Calu3 (cell line): ENCODE results near the gene NMNAT3. TPM values are rescaled to one million over a fixed set of nuclear protein-coding genes. Genes with fewer than 3 reads are reported as not detected.

ENCODE experiments used
- BruUV-seq: library from RNA; stranded (reverse); fragments of 400-500 nt; replicated peaks from 2 replicates; lab custom pipeline; 2021; lab: Mats Ljungman, UMichigan
- CTCF ChIA-PET: fragments of 300-600 bp; sonication (Branson Sonifier 250); formaldehyde crosslinking; loops from one replicate; lab custom pipeline; 2022; ENCODE audit warnings: antibody characterized with exemption; lab: Charles Lee
- DNase-seq: peaks from one replicate; pipeline ENCODE4 v3.0.0; 2022
- H3K27ac Mint-ChIP-seq: one replicate; pipeline ENCODE4 v1.8.0; 2022; ENCODE audit warnings: mixed read lengths; ENCODE audit not compliant: unreplicated experiment
- H3K27me3 Mint-ChIP-seq: one replicate; pipeline ENCODE4 v1.8.0; 2022; ENCODE audit warnings: mixed read lengths; ENCODE audit not compliant: unreplicated experiment
- H3K36me3 Mint-ChIP-seq: one replicate; pipeline ENCODE4 v1.8.0; 2022; ENCODE audit warnings: mild to moderate bottlenecking, moderate library complexity, mixed read lengths; ENCODE audit not compliant: insufficient read depth, unreplicated experiment
- H3K4me1 Mint-ChIP-seq: one replicate; pipeline ENCODE4 v1.8.0; 2022; ENCODE audit warnings: mild to moderate bottlenecking, low read depth, mixed read lengths; ENCODE audit not compliant: unreplicated experiment
- H3K4me3 Mint-ChIP-seq: one replicate; pipeline ENCODE4 v1.8.0; 2022; ENCODE audit warnings: mild to moderate bottlenecking, low read depth, moderate library complexity, mixed read lengths; ENCODE audit not compliant: unreplicated experiment
- H3K9me3 Mint-ChIP-seq: one replicate; pipeline ENCODE4 v1.8.0; 2022; ENCODE audit warnings: low read depth, mixed read lengths; ENCODE audit not compliant: unreplicated experiment
- intact Hi-C: fragments of 100-400 bp; cut with micrococcal nuclease; formaldehyde crosslinking; loops from one replicate; pipeline ENCODE4 v1.10.0; 2022; ENCODE audit not compliant: unreplicated experiment
- total RNA-seq: library from RNA; stranded (reverse); gene quantifications from 2 replicates; pipeline ENCODE4 v1.2.3, GENCODE V29; 2022
- TF ChIP-seq, protein P1 (sequence below): fragments of 200-600 bp; IDR thresholded peaks from one replicate; pipeline ENCODE4 v1.8.0; 2022; ENCODE audit warnings: antibody characterized with exemption; ENCODE audit not compliant: unreplicated experiment

The NMNAT3 gene
- total RNA-seq, 1 experiment from 2014 or later: 7.2 TPM

DNA sequence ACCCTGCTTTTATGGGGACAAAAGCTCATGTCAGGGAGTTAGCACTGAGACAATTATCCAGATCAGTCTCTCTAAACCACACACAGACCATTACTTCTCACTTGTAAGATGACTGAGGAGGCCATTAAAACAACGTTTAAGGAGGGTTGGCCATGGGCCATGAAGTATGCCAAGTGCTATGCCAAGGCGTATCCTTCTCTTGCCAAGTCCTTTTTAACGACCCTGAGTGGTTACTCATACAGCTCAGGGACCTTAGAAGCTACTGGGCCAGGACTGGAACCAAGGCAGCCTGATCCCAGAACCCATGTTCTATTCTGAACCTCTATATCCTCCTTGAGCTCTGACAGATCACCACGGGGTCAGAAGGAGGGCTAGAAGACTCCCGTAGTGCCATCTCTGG is 50.0 kb downstream of the NMNAT3 start:
- DNase-seq: no peak
- no TSS peak for BruUV-seq
- no peaks in the 10 kb centered on the region for H3K27me3 Mint-ChIP-seq
- no peaks in the 10 kb centered on the region for H3K36me3 Mint-ChIP-seq
- no peaks in the 10 kb centered on the region for H3K4me1 Mint-ChIP-seq
- CTCF ChIA-PET: no interaction called here
- no peak overlapping the region for H3K4me3 Mint-ChIP-seq
- no peaks in the 10 kb centered on the region for H3K9me3 Mint-ChIP-seq
- no peak overlapping the region for H3K27ac Mint-ChIP-seq
- intact Hi-C loops: no loop called here
- TF ChIP-seq, protein P1, sequence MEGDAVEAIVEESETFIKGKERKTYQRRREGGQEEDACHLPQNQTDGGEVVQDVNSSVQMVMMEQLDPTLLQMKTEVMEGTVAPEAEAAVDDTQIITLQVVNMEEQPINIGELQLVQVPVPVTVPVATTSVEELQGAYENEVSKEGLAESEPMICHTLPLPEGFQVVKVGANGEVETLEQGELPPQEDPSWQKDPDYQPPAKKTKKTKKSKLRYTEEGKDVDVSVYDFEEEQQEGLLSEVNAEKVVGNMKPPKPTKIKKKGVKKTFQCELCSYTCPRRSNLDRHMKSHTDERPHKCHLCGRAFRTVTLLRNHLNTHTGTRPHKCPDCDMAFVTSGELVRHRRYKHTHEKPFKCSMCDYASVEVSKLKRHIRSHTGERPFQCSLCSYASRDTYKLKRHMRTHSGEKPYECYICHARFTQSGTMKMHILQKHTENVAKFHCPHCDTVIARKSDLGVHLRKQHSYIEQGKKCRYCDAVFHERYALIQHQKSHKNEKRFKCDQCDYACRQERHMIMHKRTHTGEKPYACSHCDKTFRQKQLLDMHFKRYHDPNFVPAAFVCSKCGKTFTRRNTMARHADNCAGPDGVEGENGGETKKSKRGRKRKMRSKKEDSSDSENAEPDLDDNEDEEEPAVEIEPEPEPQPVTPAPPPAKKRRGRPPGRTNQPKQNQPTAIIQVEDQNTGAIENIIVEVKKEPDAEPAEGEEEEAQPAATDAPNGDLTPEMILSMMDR: no peak

- H3K4me1 Mint-ChIP-seq: no peaks in the 10 kb centered on the region
- no peak overlapping the region for H3K4me3 Mint-ChIP-seq
- no peak overlapping the region for H3K27ac Mint-ChIP-seq
- no peaks in the 10 kb centered on the region for H3K36me3 Mint-ChIP-seq
- no peak for DNase-seq
- TF ChIP-seq, protein P1: no peak
- no peaks in the 10 kb centered on the region for H3K9me3 Mint-ChIP-seq
- BruUV-seq: no TSS peak
- no peaks in the 10 kb centered on the region for H3K27me3 Mint-ChIP-seq
- CTCF ChIA-PET: no interaction called here
- intact Hi-C loops: no loop called here
Observed at GRCh38 chr3:139620438-139620837, 57.3 kb downstream of the NMNAT3 start.

GRCh38 chr3:139619484-139619883 is 58.3 kb downstream of the NMNAT3 start:
- CTCF ChIA-PET: no interaction called here
- Mint-ChIP-seq H3K36me3 (no peaks in the 10 kb centered on the region), H3K27ac (no peak overlapping the region), H3K9me3 (no peaks in the 10 kb centered on the region), H3K4me3 (no peak overlapping the region), H3K4me1 (no peaks in the 10 kb centered on the region), H3K27me3 (no peaks in the 10 kb centered on the region)
- intact Hi-C loops: no loop called here
- TF ChIP-seq, protein P1: no peak
- no TSS peak for BruUV-seq
- no peak for DNase-seq

GRCh38 chr3:139617672-139618268 is 60.0 kb downstream of the NMNAT3 start:
- no peak overlapping the region for H3K27ac Mint-ChIP-seq
- TF ChIP-seq, protein P1: no peak
- DNase-seq: no peak
- intact Hi-C loops: no loop called here
- H3K9me3 Mint-ChIP-seq: no peaks in the 10 kb centered on the region
- no peaks in the 10 kb centered on the region for H3K4me1 Mint-ChIP-seq
- CTCF ChIA-PET: no interaction called here
- BruUV-seq: no TSS peak
- H3K27me3 Mint-ChIP-seq: no peaks in the 10 kb centered on the region
- H3K4me3 Mint-ChIP-seq: no peak overlapping the region
- no peaks in the 10 kb centered on the region for H3K36me3 Mint-ChIP-seq
